HepG2 (cell line): Measurements from ENCODE around the gene JAK1. TPM values are rescaled to one million over a fixed set of nuclear protein-coding genes. Genes with fewer than 3 reads are reported as not detected.

Source experiments
- ATAC-seq: fragments of 200-7000 bp; cut with Tn5 transposase; 3 replicates; pipeline ENCODE4 v1.9.1; 2020; ENCODE audit warnings: mild to moderate bottlenecking, moderate library complexity
- BruUV-seq: library from RNA; stranded (reverse); fragments of 400-500 nt; replicated peaks from 2 replicates; lab custom pipeline; 2021; lab: Mats Ljungman, UMichigan
- CTCF ChIA-PET: fragments of 300-600 bp; formaldehyde crosslinking; extraction: SDS; loops from one replicate; lab custom pipeline; 2021; ENCODE audit warnings: low total read pairs, inconsistent platforms, low intra/inter-chr PET ratio; lab: Yijun Ruan, JAX
- POLR2A ChIA-PET: fragments of 350-600 bp; sonication (Branson Sonifier 250); formaldehyde crosslinking; loops from one replicate; lab custom pipeline; 2020; ENCODE audit warnings: antibody characterized with exemption, inconsistent platforms; lab: Yijun Ruan, JAX
- DNase-seq: peaks from one replicate; pipeline ENCODE4 v3.0.0-alpha.2; 2015; ENCODE audit warnings: low spot score
- FAIRE-seq: peaks from 3 replicates; lab custom pipeline; 2011; peaks lifted over from hg19 to GRCh38; lab: Jason Lieb, UNC
- H2AFZ ChIP-seq: one replicate; pipeline ENCODE4 v1.6.1; 2011; ENCODE audit warnings: low read length, inconsistent platforms
- H3K27ac ChIP-seq: fragments of 300-600 bp; 3 replicates; pipeline ENCODE4 v1.8.0; 2011; ENCODE audit warnings: mixed run types, mild to moderate bottlenecking, mixed read lengths, low read length, inconsistent platforms; ENCODE audit not compliant: insufficient read depth; ENCODE audit errors: extremely low read length
- H3K27me3 ChIP-seq, 2 experiments: fragments of 200-600 bp in 1 of 2; 2 replicates in 1 of 2; 3 replicates in 1 of 2; pipeline versions ENCODE4 v1.6.0 to v1.8.0; 2011; ENCODE audit warnings: low read length in 2 of 2, mild to moderate bottlenecking in 2 of 2, moderate library complexity in 2 of 2, inconsistent platforms in 1 of 2; ENCODE audit not compliant: insufficient read depth in 2 of 2, control insufficient read depth in 1 of 2
- H3K36me3 ChIP-seq, 2 experiments: fragments of 200-600 bp in 1 of 2; replicated peaks in 1 of 2; 2 replicates in 1 of 2; 3 replicates in 1 of 2; pipeline versions ENCODE4 v1.5.1 to v1.8.0; 2011; ENCODE audit warnings: low read length in 2 of 2, inconsistent platforms in 1 of 2; ENCODE audit not compliant: insufficient read depth in 2 of 2, control insufficient read depth in 1 of 2
- H3K4me1 ChIP-seq: 2 replicates; pipeline ENCODE4 v1.5.1; 2012; ENCODE audit warnings: low read length, inconsistent platforms; ENCODE audit not compliant: insufficient read depth
- H3K4me2 ChIP-seq: 2 replicates; pipeline ENCODE4 v1.6.0; 2011; ENCODE audit warnings: low read depth, low read length, inconsistent platforms
- H3K4me3 ChIP-seq, 3 experiments: fragments of 200-600 bp in 1 of 3; sonication (generic), shearing (Covaris generic) in 1 of 3; replicated peaks in 1 of 3; 2 replicates each; pipeline ENCODE4 v1.5.1; 2011 to 2016; ENCODE audit warnings: low read length in 3 of 3, inconsistent platforms in 2 of 3, low read depth in 2 of 3, mild to moderate bottlenecking in 2 of 3, control low read depth in 1 of 3, mixed read lengths in 1 of 3; ENCODE audit not compliant: insufficient read depth in 1 of 3
- H3K79me2 ChIP-seq: one replicate; pipeline ENCODE4 v1.6.1; 2011; ENCODE audit warnings: low read length, inconsistent platforms; ENCODE audit not compliant: insufficient read depth
- H3K9ac ChIP-seq: 2 replicates; pipeline ENCODE4 v1.6.0; 2011; ENCODE audit warnings: mild to moderate bottlenecking, low read depth, low read length, inconsistent platforms; ENCODE audit not compliant: insufficient read depth
- H3K9me3 ChIP-seq: 2 replicates; pipeline ENCODE4 v1.5.1; 2012; ENCODE audit warnings: mild to moderate bottlenecking, low read length
- H4K20me1 ChIP-seq: 2 replicates; pipeline ENCODE4 v1.6.0; 2011; ENCODE audit warnings: inconsistent platforms, mild to moderate bottlenecking, low read length, moderate library complexity; ENCODE audit not compliant: insufficient read depth
- ERF ChIP-seq: IDR thresholded peaks from 2 replicates; pipeline ENCODE4 v1.6.1; 2018; ENCODE audit warnings: missing biosample characterization, missing genetic modification reagents
- RARG ChIP-seq: sonication (generic); formaldehyde crosslinking; IDR thresholded peaks from 2 replicates; pipeline ENCODE4 v1.4.0; 2020; ENCODE audit warnings: low read depth, mild to moderate bottlenecking, missing genetic modification reagents
- ZBTB49 ChIP-seq: sonication (generic); formaldehyde crosslinking; IDR thresholded peaks from 2 replicates; pipeline ENCODE4 v1.4.0; 2020; ENCODE audit warnings: missing genetic modification reagents, borderline replicate concordance
- ZNF414 ChIP-seq: sonication (generic); formaldehyde crosslinking; IDR thresholded peaks from 2 replicates; pipeline ENCODE4 v1.5.0; 2020; ENCODE audit warnings: missing genetic modification reagents
- ZNF563 ChIP-seq: sonication (generic); formaldehyde crosslinking; IDR thresholded peaks from 2 replicates; pipeline ENCODE4 v1.8.0; 2022; ENCODE audit warnings: mild to moderate bottlenecking, moderate library complexity, missing genetic modification reagents
- WGBS: methylation state at CpG from one replicate; pipeline ENCODE4 v1.1.6; 2017; ENCODE audit warnings: low lambda C conversion rate; 5-methylcytosine and 5-hydroxymethylcytosine counted together
- in situ Hi-C: cut with HindIII; loops from 2 replicates; pipeline ENCODE4 v1.10.0; 2017; ENCODE audit warnings: low pct_unique_long_range_greater_than_20kb; ENCODE audit not compliant: extremely low pct_ligation_motif_present
- intact Hi-C: fragments of 100-400 bp; cut with micrococcal nuclease; formaldehyde crosslinking; loops from one replicate; pipeline ENCODE4 v1.10.0; 2022; ENCODE audit not compliant: unreplicated experiment
- polyA plus RNA-seq, 8 experiments: library from polyadenylated mRNA; depleted of rRNA in 3 of 8; stranded (reverse) in 7 of 8; unstranded in 1 of 8; fragments of >200 nt; fragmentation: Illumina TruSeq in 4 of 8; extraction: Trizol in 4 of 8; gene quantifications; 2 replicates each; pipeline versions ENCODE4 v1.2.1 to v1.2.3, GENCODE V29; 2011 to 2016; ENCODE audit warnings: low read depth in 4 of 8, missing spikeins in 1 of 8, mixed read lengths in 1 of 8; ENCODE audit not compliant: insufficient read depth in 1 of 8
- total RNA-seq, 5 experiments: library from RNA; depleted of rRNA; stranded (reverse); fragments of >200 nt; fragmentation: Illumina TruSeq; extraction: Trizol; gene quantifications; 2 replicates each; pipeline ENCODE4 v1.2.3, GENCODE V29; 2016; ENCODE audit warnings: low read depth in 1 of 5
- TF ChIP-seq, protein P1 (sequence below): sonication (generic); formaldehyde crosslinking; IDR thresholded peaks from 2 replicates; pipeline ENCODE4 v1.5.0; 2020; ENCODE audit warnings: mild to moderate bottlenecking, missing genetic modification reagents, borderline replicate concordance

JAK1 gene
- total and polyA plus RNA-seq, 2 of the 13 experiments (the other 11 are each of a cell fraction or from before 2014, with no cell fraction given), result 23.9 to 42.4 TPM

- TF ChIP-seq ZBTB49 (CRISPR knock-in tag) (no peak), ZNF563 (CRISPR knock-in tag) (no peak), RARG (no peak), ZNF414 (CRISPR knock-in tag) (no peak)
Measured at GRCh38 chr1:64842224-64842623, 124.1 kb downstream of the JAK1 start (continued).

GRCh38 chr1:64841330-64842065 is 124.9 kb downstream of the JAK1 start:
- H3K4me2 ChIP-seq, result no peak overlapping the region
- no peak overlapping the region for H3K27ac ChIP-seq
- intact Hi-C loops, result no loop called here

More at GRCh38 chr1:64841330-64842065, 124.9 kb downstream of the JAK1 start:
- Histone ChIP-seq H3K36me3 (peaks cover 23 to 51% of the 10 kb centered on the region in 2 experiments), H3K9ac (no peak overlapping the region), H4K20me1 (no peaks in the 10 kb centered on the region), H2AFZ (no peak overlapping the region), H3K27me3 (no peaks in the 10 kb centered on the region), H3K4me1 (no peaks in the 10 kb centered on the region), H3K4me3 (no peak overlapping the region), H3K79me2 (no peaks in the 10 kb centered on the region), H3K9me3 (no peaks in the 10 kb centered on the region)
- no peak for FAIRE-seq
- 77% methylated on average over 6 of the region's 6 CpGs for WGBS
- in situ Hi-C loops, result no loop called here
- no peak for ATAC-seq
- TF ChIP-seq, protein P1, sequence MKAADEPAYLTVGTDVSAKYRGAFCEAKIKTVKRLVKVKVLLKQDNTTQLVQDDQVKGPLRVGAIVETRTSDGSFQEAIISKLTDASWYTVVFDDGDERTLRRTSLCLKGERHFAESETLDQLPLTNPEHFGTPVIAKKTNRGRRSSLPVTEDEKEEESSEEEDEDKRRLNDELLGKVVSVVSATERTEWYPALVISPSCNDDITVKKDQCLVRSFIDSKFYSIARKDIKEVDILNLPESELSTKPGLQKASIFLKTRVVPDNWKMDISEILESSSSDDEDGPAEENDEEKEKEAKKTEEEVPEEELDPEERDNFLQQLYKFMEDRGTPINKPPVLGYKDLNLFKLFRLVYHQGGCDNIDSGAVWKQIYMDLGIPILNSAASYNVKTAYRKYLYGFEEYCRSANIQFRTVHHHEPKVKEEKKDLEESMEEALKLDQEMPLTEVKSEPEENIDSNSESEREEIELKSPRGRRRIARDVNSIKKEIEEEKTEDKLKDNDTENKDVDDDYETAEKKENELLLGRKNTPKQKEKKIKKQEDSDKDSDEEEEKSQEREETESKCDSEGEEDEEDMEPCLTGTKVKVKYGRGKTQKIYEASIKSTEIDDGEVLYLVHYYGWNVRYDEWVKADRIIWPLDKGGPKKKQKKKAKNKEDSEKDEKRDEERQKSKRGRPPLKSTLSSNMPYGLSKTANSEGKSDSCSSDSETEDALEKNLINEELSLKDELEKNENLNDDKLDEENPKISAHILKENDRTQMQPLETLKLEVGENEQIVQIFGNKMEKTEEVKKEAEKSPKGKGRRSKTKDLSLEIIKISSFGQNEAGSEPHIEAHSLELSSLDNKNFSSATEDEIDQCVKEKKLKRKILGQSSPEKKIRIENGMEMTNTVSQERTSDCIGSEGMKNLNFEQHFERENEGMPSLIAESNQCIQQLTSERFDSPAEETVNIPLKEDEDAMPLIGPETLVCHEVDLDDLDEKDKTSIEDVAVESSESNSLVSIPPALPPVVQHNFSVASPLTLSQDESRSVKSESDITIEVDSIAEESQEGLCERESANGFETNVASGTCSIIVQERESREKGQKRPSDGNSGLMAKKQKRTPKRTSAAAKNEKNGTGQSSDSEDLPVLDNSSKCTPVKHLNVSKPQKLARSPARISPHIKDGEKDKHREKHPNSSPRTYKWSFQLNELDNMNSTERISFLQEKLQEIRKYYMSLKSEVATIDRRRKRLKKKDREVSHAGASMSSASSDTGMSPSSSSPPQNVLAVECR (CRISPR knock-in tag), result no peak
- TF ChIP-seq ERF (CRISPR knock-in tag), result no peak
- DNase-seq, result no peak
- ChIA-PET POLR2A (no interaction called here), CTCF (no interaction called here)
- no TSS peak for BruUV-seq
